IMR-90 (cell line): ENCODE measurements around the gene KLHL17. TPM values are rescaled to one million over a fixed set of nuclear protein-coding genes. Genes with fewer than 3 reads are reported as not detected.

Source experiments
- ATAC-seq: fragments of 200-7000 bp; cut with Tn5 transposase; 2 replicates; pipeline ENCODE4 v1.9.1; 2020; ENCODE audit warnings: low read depth, mild to moderate bottlenecking, moderate library complexity
- BruUV-seq: library from RNA; stranded (reverse); fragments of 400-500 nt; replicated peaks from 2 replicates; lab custom pipeline; 2021; lab: Mats Ljungman, UMichigan
- CTCF ChIA-PET: fragments of 300-600 bp; formaldehyde crosslinking; extraction: SDS; loops from one replicate; lab custom pipeline; 2021; ENCODE audit warnings: antibody characterized with exemption; lab: Yijun Ruan, JAX
- POLR2A ChIA-PET: fragments of 300-600 bp; sonication (Branson Sonifier 250); formaldehyde crosslinking; loops from one replicate; lab custom pipeline; 2022; ENCODE audit warnings: antibody characterized with exemption; ENCODE audit not compliant: unreplicated experiment; lab: Charles Lee
- DNase-seq: peaks from one replicate; pipeline ENCODE4 v3.0.0; 2013
- H2AFZ ChIP-seq: replicated peaks from 2 replicates; pipeline ENCODE3; 2013; ENCODE audit warnings: low read length, mild to moderate bottlenecking; ENCODE audit not compliant: poor library complexity
- H2AK5ac ChIP-seq: 2 replicates; pipeline ENCODE4 v1.6.1; 2013; ENCODE audit warnings: low read depth, low read length, inconsistent platforms
- H2AK9ac ChIP-seq: replicated peaks from 2 replicates; pipeline ENCODE3; 2013; ENCODE audit warnings: mild to moderate bottlenecking, low read depth, low read length, moderate library complexity; ENCODE audit not compliant: poor library complexity
- H2BK120ac ChIP-seq: 2 replicates; pipeline ENCODE4 v1.6.1; 2013; ENCODE audit warnings: low read depth, low read length, inconsistent platforms
- H2BK15ac ChIP-seq: 3 replicates; pipeline ENCODE4 v1.6.1; 2013; ENCODE audit warnings: low read depth, low read length, inconsistent platforms
- H2BK20ac ChIP-seq: 2 replicates; pipeline ENCODE4 v1.6.1; 2013; ENCODE audit warnings: low read depth, mild to moderate bottlenecking, inconsistent platforms, low read length, moderate library complexity
- H2BK5ac ChIP-seq: 2 replicates; pipeline ENCODE4 v1.6.1; 2013; ENCODE audit warnings: mild to moderate bottlenecking, low read depth, low read length, inconsistent platforms; ENCODE audit not compliant: poor library complexity, severe bottlenecking
- H3K14ac ChIP-seq: replicated peaks from 2 replicates; pipeline ENCODE4 v1.6.1; 2013; ENCODE audit warnings: low read depth, low read length, inconsistent platforms
- H3K18ac ChIP-seq: 2 replicates; pipeline ENCODE4 v1.6.1; 2013; ENCODE audit warnings: low read depth, low read length, control low read depth
- H3K23ac ChIP-seq: 2 replicates; pipeline ENCODE4 v1.6.1; 2013; ENCODE audit warnings: low read depth, low read length, inconsistent platforms
- H3K27ac ChIP-seq: 2 replicates; pipeline ENCODE4 v1.5.1; 2013; ENCODE audit warnings: mild to moderate bottlenecking, control low read depth, low read length; ENCODE audit not compliant: insufficient read depth
- H3K27me3 ChIP-seq: 2 replicates; pipeline ENCODE4 v1.6.1; 2013; ENCODE audit warnings: low read length; ENCODE audit not compliant: control insufficient read depth, insufficient read depth
- H3K36me3 ChIP-seq: 2 replicates; pipeline ENCODE4 v1.6.1; 2013; ENCODE audit warnings: low read length, mixed read lengths; ENCODE audit not compliant: control insufficient read depth, insufficient read depth
- H3K4ac ChIP-seq: 2 replicates; pipeline ENCODE4 v1.6.1; 2013; ENCODE audit warnings: low read depth, low read length, inconsistent platforms
- H3K4me1 ChIP-seq: 2 replicates; pipeline ENCODE4 v1.6.1; 2013; ENCODE audit warnings: low read length, mixed read lengths; ENCODE audit not compliant: control insufficient read depth, insufficient read depth
- H3K4me2 ChIP-seq: 2 replicates; pipeline ENCODE4 v1.6.1; 2013; ENCODE audit warnings: low read depth, mild to moderate bottlenecking, control low read depth, low read length, moderate library complexity
- H3K4me3 ChIP-seq: 2 replicates; pipeline ENCODE4 v1.5.1; 2013; ENCODE audit warnings: low read depth, mild to moderate bottlenecking, control low read depth, low read length, moderate library complexity; ENCODE audit not compliant: insufficient read depth
- H3K56ac ChIP-seq: 2 replicates; pipeline ENCODE4 v1.6.1; 2013; ENCODE audit warnings: low read length, inconsistent platforms; ENCODE audit not compliant: insufficient read depth; ENCODE audit errors: extremely low read depth
- H3K79me1 ChIP-seq, 2 experiments: 2 replicates each; pipeline ENCODE4 v1.6.1; 2013; ENCODE audit warnings: low read length in 2 of 2, inconsistent platforms in 1 of 2, low read depth in 1 of 2
- H3K9ac ChIP-seq: 2 replicates; pipeline ENCODE4 v1.6.1; 2013; ENCODE audit warnings: low read depth, low read length, control low read depth
- H3K9me1 ChIP-seq: 2 replicates; pipeline ENCODE4 v1.6.1; 2013; ENCODE audit warnings: low read length, inconsistent platforms; ENCODE audit not compliant: insufficient read depth
- H3K9me3 ChIP-seq: 2 replicates; pipeline ENCODE4 v1.6.1; 2013; ENCODE audit warnings: low read length; ENCODE audit not compliant: control insufficient read depth, insufficient read depth
- H4K20me1 ChIP-seq: 2 replicates; pipeline ENCODE4 v1.6.1; 2013; ENCODE audit warnings: low read length, inconsistent platforms; ENCODE audit not compliant: insufficient read depth
- H4K5ac ChIP-seq: 2 replicates; pipeline ENCODE4 v1.6.1; 2013; ENCODE audit warnings: mild to moderate bottlenecking, low read depth, low read length, control low read depth
- H4K8ac ChIP-seq, 2 experiments: 2 replicates each; pipeline ENCODE4 v1.6.1; 2013; ENCODE audit warnings: low read depth in 2 of 2, low read length in 2 of 2, control low read depth in 1 of 2, inconsistent platforms in 1 of 2
- H4K91ac ChIP-seq: 2 replicates; pipeline ENCODE4 v1.6.1; 2013; ENCODE audit warnings: low read depth, low read length, inconsistent platforms; ENCODE audit not compliant: insufficient read depth
- BHLHE40 ChIP-seq: fragments of 150-350 bp; IDR thresholded peaks from 2 replicates; pipeline ENCODE4 v1.6.1; 2016; ENCODE audit warnings: mild to moderate bottlenecking, low read depth, low read length
- CEBPB ChIP-seq: IDR thresholded peaks from 2 replicates; pipeline ENCODE4 v1.6.1; 2012; ENCODE audit warnings: low read depth, low read length, improper control_type of control experiment
- CHD1 ChIP-seq: IDR thresholded peaks from 2 replicates; pipeline ENCODE4 v1.6.1; 2012; ENCODE audit warnings: low read depth, low read length, improper control_type of control experiment
- FOS ChIP-seq: fragments of 150-350 bp; IDR thresholded peaks from 2 replicates; pipeline ENCODE4 v1.6.1; 2016; ENCODE audit warnings: low read depth, low read length
- MAFK ChIP-seq: IDR thresholded peaks from 2 replicates; pipeline ENCODE4 v1.6.1; 2012; ENCODE audit warnings: low read depth, low read length, improper control_type of control experiment
- MAZ ChIP-seq: IDR thresholded peaks from 2 replicates; pipeline ENCODE4 v1.6.1; 2012; ENCODE audit warnings: low read depth, mild to moderate bottlenecking, low read length, improper control_type of control experiment, moderate library complexity, borderline replicate concordance
- POLR2A ChIP-seq: IDR thresholded peaks from 2 replicates; pipeline ENCODE4 v1.6.1; 2012; ENCODE audit warnings: mild to moderate bottlenecking, low read depth, low read length
- RAD21 ChIP-seq: IDR thresholded peaks from 2 replicates; pipeline ENCODE4 v1.6.1; 2012; ENCODE audit warnings: low read length, improper control_type of control experiment
- RCOR1 ChIP-seq: IDR thresholded peaks from 2 replicates; pipeline ENCODE4 v1.6.1; 2012; ENCODE audit warnings: mild to moderate bottlenecking, low read length, improper control_type of control experiment; ENCODE audit not compliant: insufficient replicate concordance
- SMC3 ChIP-seq: fragments of 150-350 bp; IDR thresholded peaks from 2 replicates; pipeline ENCODE4 v1.6.1; 2016; ENCODE audit warnings: low read depth, mild to moderate bottlenecking, antibody characterized with exemption, low read length, moderate library complexity
- WGBS, 2 experiments: methylation state at CpG; one replicate each; pipeline versions ENCODE4 v1.1.5 to v1.1.7; 2013; ENCODE audit warnings: missing lambda C conversion rate in 2 of 2; ENCODE audit not compliant: insufficient read length in 1 of 2; ENCODE audit errors: extremely low coverage in 2 of 2; 5-methylcytosine and 5-hydroxymethylcytosine counted together
- dilution Hi-C: fragments of 300-500 bp; cut with HindIII; formaldehyde crosslinking; loops from one replicate; pipeline ENCODE4 v1.14.3; 2018; ENCODE audit warnings: low sequenced_read_pairs; ENCODE audit not compliant: unreplicated experiment
- in situ Hi-C: fragments of 300-500 bp; cut with MboI; formaldehyde crosslinking; loops from 3 replicates; pipeline ENCODE4 v1.14.3; 2019; ENCODE audit warnings: low sequenced_read_pairs, inconsistent platforms, mixed read lengths
- intact Hi-C: fragments of 100-400 bp; cut with micrococcal nuclease; formaldehyde crosslinking; loops from 2 replicates; pipeline ENCODE4 v1.10.0; 2022
- polyA plus RNA-seq, 3 experiments: library from polyadenylated mRNA; depleted of rRNA; stranded (reverse); fragments of >200 nt; gene quantifications; 2 replicates each; pipeline ENCODE4 v1.2.3, GENCODE V29; 2012; ENCODE audit warnings: low replicate concordance in 1 of 3
- total RNA-seq: library from RNA; depleted of rRNA; stranded (reverse); fragments of >200 nt; gene quantifications from 2 replicates; pipeline ENCODE4 v1.2.3, GENCODE V29; 2012
- TF ChIP-seq, protein P1 (sequence below): conservative IDR thresholded peaks from 2 replicates; pipeline ENCODE4 v1.5.1; 2012; ENCODE audit warnings: mild to moderate bottlenecking, low read depth, low read length, improper control_type of control experiment
- TF ChIP-seq, protein P2 (sequence below): fragments of 150-350 bp; IDR thresholded peaks from 2 replicates; pipeline ENCODE4 v1.6.1; 2016; ENCODE audit warnings: low read depth, mild to moderate bottlenecking, low read length, moderate library complexity, borderline replicate concordance

The KLHL17 gene
- total and polyA plus RNA-seq, 2 of the 4 experiments (the other 2 are of a cell fraction) = 3.4 to 41.0 TPM

- in situ Hi-C loops (no loop called here), intact Hi-C loops (no loop called here), dilution Hi-C loops (no loop called here)
- no peak overlapping the region for H2BK15ac ChIP-seq
- BruUV-seq = no TSS peak
- H2AK5ac ChIP-seq = no peak overlapping the region
- no peak overlapping the region for H3K56ac ChIP-seq
- H3K27ac ChIP-seq = no peak overlapping the region
- no peaks in the 10 kb centered on the region for H3K27me3 ChIP-seq
- CTCF ChIA-PET = no interaction called here
- H4K20me1 ChIP-seq = peaks cover 10% of the 10 kb centered on the region
- H4K5ac ChIP-seq = no peak overlapping the region
- H3K4me1 ChIP-seq = peaks cover 15% of the 10 kb centered on the region
- POLR2A ChIA-PET = no interaction called here
- TF ChIP-seq BHLHE40 (no peak), FOS (no peak), CHD1 (no peak), RCOR1 (no peak), SMC3 (no peak), MAZ (no peak), RAD21 (no peak), MAFK (no peak), POLR2A (no peak), CEBPB (no peak)
- TF ChIP-seq, protein P1, sequence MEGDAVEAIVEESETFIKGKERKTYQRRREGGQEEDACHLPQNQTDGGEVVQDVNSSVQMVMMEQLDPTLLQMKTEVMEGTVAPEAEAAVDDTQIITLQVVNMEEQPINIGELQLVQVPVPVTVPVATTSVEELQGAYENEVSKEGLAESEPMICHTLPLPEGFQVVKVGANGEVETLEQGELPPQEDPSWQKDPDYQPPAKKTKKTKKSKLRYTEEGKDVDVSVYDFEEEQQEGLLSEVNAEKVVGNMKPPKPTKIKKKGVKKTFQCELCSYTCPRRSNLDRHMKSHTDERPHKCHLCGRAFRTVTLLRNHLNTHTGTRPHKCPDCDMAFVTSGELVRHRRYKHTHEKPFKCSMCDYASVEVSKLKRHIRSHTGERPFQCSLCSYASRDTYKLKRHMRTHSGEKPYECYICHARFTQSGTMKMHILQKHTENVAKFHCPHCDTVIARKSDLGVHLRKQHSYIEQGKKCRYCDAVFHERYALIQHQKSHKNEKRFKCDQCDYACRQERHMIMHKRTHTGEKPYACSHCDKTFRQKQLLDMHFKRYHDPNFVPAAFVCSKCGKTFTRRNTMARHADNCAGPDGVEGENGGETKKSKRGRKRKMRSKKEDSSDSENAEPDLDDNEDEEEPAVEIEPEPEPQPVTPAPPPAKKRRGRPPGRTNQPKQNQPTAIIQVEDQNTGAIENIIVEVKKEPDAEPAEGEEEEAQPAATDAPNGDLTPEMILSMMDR = no peak
- TF ChIP-seq, protein P2, sequence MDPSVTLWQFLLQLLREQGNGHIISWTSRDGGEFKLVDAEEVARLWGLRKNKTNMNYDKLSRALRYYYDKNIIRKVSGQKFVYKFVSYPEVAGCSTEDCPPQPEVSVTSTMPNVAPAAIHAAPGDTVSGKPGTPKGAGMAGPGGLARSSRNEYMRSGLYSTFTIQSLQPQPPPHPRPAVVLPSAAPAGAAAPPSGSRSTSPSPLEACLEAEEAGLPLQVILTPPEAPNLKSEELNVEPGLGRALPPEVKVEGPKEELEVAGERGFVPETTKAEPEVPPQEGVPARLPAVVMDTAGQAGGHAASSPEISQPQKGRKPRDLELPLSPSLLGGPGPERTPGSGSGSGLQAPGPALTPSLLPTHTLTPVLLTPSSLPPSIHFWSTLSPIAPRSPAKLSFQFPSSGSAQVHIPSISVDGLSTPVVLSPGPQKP = no peak
- peaks cover 8% of the 10 kb centered on the region for H3K36me3 ChIP-seq
- no peak overlapping the region for H2AFZ ChIP-seq
- H3K4me2 ChIP-seq = no peak overlapping the region
- no peak overlapping the region for H3K9ac ChIP-seq
- H3K4me3 ChIP-seq = no peak overlapping the region
- no peak overlapping the region for H3K14ac ChIP-seq
- H4K8ac ChIP-seq = no peak overlapping the region
- H4K91ac ChIP-seq = no peak overlapping the region
- H2AK9ac ChIP-seq = no peak overlapping the region
- H3K9me1 ChIP-seq = no peaks in the 10 kb centered on the region
- H2BK20ac ChIP-seq = no peak overlapping the region
- H2BK120ac ChIP-seq = no peak overlapping the region
- H2BK5ac ChIP-seq = no peak overlapping the region
- no peak overlapping the region for H3K18ac ChIP-seq
- H3K79me1 ChIP-seq = no peaks in the 10 kb centered on the region
- ATAC-seq (no peak), DNase-seq (no peak)
- 68% methylated on average over 28 of the region's 37 CpGs; no CpG with 5 or more reads in 1 of the 2 experiments for WGBS, 2 experiments
- H3K23ac ChIP-seq = no peak overlapping the region
- H3K9me3 ChIP-seq = no peaks in the 10 kb centered on the region
- no peak overlapping the region for H3K4ac ChIP-seq
Measured at GRCh38 chr1:934991-935750, 25.2 kb upstream of the KLHL17 start.
